ENCODE data around the gene PBXIP1. TPM values are rescaled to one million over a fixed set of nuclear protein-coding genes. Genes with fewer than 3 reads are reported as not detected.

PBXIP1 gene
- total and polyA plus RNA-seq, 2 of the 13 experiments (the other 11 are each of a cell fraction or from before 2014, with no cell fraction given): 16.3 to 31.9 TPM

DNA sequence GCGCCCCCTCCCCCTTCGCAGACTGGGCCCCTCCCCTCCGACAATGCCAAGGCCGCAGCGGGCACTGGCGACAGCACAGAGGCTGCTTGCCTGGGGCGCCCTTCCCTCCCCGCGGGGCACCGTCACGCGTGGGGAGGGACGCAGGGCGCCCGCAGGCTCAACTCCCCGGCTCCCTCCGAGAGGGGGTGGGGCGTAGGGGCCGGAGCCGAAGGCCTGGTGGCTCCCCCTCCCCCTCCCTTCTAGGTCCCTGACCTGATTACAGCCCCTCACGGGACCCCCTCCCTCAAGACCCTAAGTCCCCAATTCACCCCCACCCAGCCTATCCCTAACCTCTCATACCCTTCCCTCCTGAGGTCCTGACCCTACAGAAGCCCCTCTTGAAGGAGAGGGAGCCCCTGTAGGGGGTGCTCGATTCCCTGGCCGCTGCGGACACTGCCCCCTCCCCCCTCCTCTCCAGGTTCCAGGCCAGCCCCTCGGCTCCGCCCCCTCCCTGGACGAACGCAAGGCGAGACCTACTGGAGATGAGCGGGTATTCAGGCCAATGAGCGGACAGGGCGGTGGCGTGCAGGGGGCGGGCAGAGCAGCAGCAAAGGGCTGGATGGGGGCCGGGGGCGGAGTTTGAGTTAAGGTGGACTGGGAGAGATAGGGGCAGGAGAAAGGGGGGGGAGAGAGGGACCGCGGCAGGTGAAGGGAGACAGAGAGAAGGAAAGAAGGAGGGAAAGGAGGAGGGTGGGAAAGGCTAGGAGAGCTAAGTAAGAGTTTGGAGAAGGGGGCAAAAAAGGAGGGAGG is 46.0 kb upstream of the PBXIP1 start (continued):
- 0 out of 2 replicates have a peak, but pooled peaks have one; percentile 15 for TF ChIP-seq ELF3 (CRISPR knock-in tag; IDR thresholded peaks at IDR 0.05)
- TF ChIP-seq, protein P1, sequence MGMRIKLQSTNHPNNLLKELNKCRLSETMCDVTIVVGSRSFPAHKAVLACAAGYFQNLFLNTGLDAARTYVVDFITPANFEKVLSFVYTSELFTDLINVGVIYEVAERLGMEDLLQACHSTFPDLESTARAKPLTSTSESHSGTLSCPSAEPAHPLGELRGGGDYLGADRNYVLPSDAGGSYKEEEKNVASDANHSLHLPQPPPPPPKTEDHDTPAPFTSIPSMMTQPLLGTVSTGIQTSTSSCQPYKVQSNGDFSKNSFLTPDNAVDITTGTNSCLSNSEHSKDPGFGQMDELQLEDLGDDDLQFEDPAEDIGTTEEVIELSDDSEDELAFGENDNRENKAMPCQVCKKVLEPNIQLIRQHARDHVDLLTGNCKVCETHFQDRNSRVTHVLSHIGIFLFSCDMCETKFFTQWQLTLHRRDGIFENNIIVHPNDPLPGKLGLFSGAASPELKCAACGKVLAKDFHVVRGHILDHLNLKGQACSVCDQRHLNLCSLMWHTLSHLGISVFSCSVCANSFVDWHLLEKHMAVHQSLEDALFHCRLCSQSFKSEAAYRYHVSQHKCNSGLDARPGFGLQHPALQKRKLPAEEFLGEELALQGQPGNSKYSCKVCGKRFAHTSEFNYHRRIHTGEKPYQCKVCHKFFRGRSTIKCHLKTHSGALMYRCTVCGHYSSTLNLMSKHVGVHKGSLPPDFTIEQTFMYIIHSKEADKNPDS (CRISPR knock-in tag; IDR thresholded peaks at IDR 0.05): no peak
- peak; percentile 91 for TF ChIP-seq SP4 (CRISPR knock-in tag; IDR thresholded peaks at IDR 0.05)
- TF ChIP-seq EHMT2 (IDR thresholded peaks at IDR 0.05; ENCODE audit: borderline replicate concordance, low read depth, low read length): no peak
- TF ChIP-seq SKI (IDR thresholded peaks at IDR 0.05; ENCODE audit: partially characterized antibody): no peak
- no peak for TF ChIP-seq ZNF234 (CRISPR knock-in tag; conservative IDR thresholded peaks at IDR 0.05)
- TF ChIP-seq, protein P2, sequence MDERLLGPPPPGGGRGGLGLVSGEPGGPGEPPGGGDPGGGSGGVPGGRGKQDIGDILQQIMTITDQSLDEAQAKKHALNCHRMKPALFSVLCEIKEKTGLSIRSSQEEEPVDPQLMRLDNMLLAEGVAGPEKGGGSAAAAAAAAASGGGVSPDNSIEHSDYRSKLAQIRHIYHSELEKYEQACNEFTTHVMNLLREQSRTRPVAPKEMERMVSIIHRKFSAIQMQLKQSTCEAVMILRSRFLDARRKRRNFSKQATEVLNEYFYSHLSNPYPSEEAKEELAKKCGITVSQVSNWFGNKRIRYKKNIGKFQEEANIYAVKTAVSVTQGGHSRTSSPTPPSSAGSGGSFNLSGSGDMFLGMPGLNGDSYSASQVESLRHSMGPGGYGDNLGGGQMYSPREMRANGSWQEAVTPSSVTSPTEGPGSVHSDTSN (CRISPR knock-in tag; IDR thresholded peaks at IDR 0.05): peak; percentile 89
- TF ChIP-seq, protein P3, sequence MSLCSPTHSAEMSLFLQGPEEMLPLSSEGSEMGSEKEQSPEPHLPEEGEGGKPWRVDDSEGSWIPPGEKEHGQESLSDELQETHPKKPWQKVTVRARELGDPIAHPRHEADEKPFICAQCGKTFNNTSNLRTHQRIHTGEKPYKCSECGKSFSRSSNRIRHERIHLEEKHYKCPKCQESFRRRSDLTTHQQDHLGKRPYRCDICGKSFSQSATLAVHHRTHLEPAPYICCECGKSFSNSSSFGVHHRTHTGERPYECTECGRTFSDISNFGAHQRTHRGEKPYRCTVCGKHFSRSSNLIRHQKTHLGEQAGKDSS (CRISPR knock-in tag; IDR thresholded peaks at IDR 0.05; ENCODE audit: borderline replicate concordance, low read depth): 0 out of 2 replicates have a peak, but pooled peaks have one; percentile 14
- TF ChIP-seq, protein P4, sequence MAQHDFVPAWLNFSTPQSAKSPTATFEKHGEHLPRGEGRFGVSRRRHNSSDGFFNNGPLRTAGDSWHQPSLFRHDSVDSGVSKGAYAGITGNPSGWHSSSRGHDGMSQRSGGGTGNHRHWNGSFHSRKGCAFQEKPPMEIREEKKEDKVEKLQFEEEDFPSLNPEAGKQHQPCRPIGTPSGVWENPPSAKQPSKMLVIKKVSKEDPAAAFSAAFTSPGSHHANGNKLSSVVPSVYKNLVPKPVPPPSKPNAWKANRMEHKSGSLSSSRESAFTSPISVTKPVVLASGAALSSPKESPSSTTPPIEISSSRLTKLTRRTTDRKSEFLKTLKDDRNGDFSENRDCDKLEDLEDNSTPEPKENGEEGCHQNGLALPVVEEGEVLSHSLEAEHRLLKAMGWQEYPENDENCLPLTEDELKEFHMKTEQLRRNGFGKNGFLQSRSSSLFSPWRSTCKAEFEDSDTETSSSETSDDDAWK (CRISPR knock-in tag; IDR thresholded peaks at IDR 0.05): no peak
- no peak for TF ChIP-seq TMF1 (CRISPR knock-in tag; IDR thresholded peaks at IDR 0.05; ENCODE audit: low read depth)
- TF ChIP-seq MTA1 (CRISPR knock-in tag; IDR thresholded peaks at IDR 0.05; ENCODE audit: borderline replicate concordance): 0 out of 2 replicates have a peak, but pooled peaks have one; percentile 6
- TF ChIP-seq MATR3 (CRISPR knock-in tag; IDR thresholded peaks at IDR 0.05): no peak
- TF ChIP-seq, protein P5, sequence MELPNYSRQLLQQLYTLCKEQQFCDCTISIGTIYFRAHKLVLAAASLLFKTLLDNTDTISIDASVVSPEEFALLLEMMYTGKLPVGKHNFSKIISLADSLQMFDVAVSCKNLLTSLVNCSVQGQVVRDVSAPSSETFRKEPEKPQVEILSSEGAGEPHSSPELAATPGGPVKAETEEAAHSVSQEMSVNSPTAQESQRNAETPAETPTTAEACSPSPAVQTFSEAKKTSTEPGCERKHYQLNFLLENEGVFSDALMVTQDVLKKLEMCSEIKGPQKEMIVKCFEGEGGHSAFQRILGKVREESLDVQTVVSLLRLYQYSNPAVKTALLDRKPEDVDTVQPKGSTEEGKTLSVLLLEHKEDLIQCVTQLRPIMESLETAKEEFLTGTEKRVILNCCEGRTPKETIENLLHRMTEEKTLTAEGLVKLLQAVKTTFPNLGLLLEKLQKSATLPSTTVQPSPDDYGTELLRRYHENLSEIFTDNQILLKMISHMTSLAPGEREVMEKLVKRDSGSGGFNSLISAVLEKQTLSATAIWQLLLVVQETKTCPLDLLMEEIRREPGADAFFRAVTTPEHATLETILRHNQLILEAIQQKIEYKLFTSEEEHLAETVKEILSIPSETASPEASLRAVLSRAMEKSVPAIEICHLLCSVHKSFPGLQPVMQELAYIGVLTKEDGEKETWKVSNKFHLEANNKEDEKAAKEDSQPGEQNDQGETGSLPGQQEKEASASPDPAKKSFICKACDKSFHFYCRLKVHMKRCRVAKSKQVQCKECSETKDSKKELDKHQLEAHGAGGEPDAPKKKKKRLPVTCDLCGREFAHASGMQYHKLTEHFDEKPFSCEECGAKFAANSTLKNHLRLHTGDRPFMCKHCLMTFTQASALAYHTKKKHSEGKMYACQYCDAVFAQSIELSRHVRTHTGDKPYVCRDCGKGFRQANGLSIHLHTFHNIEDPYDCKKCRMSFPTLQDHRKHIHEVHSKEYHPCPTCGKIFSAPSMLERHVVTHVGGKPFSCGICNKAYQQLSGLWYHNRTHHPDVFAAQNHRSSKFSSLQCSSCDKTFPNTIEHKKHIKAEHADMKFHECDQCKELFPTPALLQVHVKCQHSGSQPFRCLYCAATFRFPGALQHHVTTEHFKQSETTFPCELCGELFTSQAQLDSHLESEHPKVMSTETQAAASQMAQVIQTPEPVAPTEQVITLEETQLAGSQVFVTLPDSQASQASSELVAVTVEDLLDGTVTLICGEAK (IDR thresholded peaks at IDR 0.05): no peak
- TF ChIP-seq, protein P5 (CRISPR knock-in tag; IDR thresholded peaks at IDR 0.05): no peak
